ENCODE results near the gene HAO2.

The HAO2 gene

DNA sequence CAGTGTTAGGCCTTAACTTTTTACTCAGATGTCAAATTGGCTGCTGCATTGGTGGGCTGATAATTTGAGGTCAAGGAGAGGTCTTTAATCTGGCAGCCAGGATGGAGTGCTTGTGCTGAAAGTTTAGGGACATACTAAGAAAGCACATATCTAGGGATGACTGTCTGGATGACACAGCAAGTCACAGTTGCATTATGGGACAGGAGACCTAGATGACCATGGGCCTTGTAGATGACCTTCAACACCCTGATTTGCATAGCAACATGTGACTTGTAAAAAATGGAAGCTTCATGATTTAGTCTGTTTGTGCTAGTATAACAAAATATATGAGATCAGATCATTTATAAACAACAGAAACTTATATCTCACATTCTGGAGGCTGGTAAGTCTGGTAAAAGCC is 28.4 kb downstream of the HAO2 start:
- in situ Hi-C loops (cut with HindIII; ENCODE audit: low sequenced_read_pairs), result no loop called here
- DNase-seq (ENCODE audit: low read depth), result no peak
- TF ChIP-seq, protein P1, sequence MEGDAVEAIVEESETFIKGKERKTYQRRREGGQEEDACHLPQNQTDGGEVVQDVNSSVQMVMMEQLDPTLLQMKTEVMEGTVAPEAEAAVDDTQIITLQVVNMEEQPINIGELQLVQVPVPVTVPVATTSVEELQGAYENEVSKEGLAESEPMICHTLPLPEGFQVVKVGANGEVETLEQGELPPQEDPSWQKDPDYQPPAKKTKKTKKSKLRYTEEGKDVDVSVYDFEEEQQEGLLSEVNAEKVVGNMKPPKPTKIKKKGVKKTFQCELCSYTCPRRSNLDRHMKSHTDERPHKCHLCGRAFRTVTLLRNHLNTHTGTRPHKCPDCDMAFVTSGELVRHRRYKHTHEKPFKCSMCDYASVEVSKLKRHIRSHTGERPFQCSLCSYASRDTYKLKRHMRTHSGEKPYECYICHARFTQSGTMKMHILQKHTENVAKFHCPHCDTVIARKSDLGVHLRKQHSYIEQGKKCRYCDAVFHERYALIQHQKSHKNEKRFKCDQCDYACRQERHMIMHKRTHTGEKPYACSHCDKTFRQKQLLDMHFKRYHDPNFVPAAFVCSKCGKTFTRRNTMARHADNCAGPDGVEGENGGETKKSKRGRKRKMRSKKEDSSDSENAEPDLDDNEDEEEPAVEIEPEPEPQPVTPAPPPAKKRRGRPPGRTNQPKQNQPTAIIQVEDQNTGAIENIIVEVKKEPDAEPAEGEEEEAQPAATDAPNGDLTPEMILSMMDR (IDR thresholded peaks at IDR 0.05; ENCODE audit: low read depth, low read length, missing control alignments), result no peak
- no peak overlapping the region for H3K4me3 ChIP-seq (ENCODE audit: low read depth, low read length)

DNA sequence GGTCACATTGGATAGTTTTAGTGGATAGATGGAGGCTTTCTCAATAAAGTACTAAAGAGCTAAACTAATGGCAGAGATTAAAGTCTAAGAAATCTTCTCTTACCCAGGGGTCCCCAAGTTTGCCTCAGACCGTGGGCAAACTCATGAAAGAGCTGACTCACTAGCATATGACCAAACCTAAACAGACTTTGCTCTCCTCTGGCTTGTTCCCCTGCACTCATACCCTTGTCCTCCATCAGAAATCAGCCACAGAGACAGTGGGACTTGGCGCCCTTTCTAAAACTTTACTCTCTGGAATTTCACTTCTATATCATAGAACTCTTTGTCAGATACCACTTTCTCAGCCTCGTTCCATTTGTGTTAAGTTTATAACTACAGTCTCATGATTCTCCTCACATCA is 29.4 kb downstream of the HAO2 start:
- in situ Hi-C loops (cut with HindIII; ENCODE audit: low sequenced_read_pairs), result no loop called here
- no peak for DNase-seq (ENCODE audit: low read depth)
- H3K4me3 ChIP-seq (ENCODE audit: low read depth, low read length), result no peak overlapping the region
- TF ChIP-seq, protein P1 (IDR thresholded peaks at IDR 0.05; ENCODE audit: low read depth, low read length, missing control alignments), result no peak

DNA sequence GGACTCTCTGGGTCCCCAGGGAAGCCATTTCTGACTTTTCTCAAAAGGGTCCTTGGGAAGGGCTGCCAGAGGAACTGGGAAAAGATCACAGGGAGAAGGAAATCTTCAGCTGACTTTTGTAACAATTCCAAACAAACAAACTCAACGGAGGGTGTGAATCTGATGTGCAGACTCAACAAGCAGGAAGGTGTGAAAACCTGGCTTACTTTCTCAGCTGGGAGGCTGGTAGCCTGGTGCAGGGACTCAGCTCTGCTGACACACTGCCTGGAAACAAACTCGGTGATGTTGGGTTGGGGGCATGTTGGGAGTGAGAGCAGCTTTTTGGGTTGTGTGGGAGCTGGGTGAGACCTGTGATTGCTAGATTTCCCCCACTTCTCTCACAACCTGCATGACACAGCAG is 36.2 kb downstream of the HAO2 start:
- H3K4me3 ChIP-seq (ENCODE audit: low read depth, low read length), result no peak overlapping the region
- TF ChIP-seq, protein P1 (IDR thresholded peaks at IDR 0.05; ENCODE audit: low read depth, low read length, missing control alignments), result no peak
- no peak for DNase-seq (ENCODE audit: low read depth)
- in situ Hi-C loops (cut with HindIII; ENCODE audit: low sequenced_read_pairs), result no loop called here

DNA sequence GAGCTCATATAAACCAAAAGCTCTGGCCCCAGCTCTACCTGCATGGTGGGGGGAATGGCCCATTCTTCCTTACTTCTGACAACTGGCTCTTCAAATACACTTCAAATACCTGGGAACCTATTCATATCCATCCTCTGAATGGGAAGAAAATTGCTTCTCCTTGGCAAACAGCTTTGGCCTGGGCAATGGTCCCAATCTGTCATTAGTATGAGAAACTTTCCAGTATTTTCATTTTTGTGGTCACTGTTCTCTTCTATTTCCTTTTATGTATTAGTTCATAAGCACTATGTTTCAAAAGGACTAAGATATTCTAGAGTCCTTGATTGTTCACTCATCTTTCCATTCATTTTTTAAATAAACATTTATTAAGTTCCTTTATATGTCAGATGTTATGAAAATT is 41.1 kb downstream of the HAO2 start:
- in situ Hi-C loops (cut with HindIII; ENCODE audit: low sequenced_read_pairs), result no loop called here
- peak; percentile 46 for DNase-seq (ENCODE audit: low read depth)
- no peak overlapping the region for H3K4me3 ChIP-seq (ENCODE audit: low read depth, low read length)
- TF ChIP-seq, protein P1 (IDR thresholded peaks at IDR 0.05; ENCODE audit: low read depth, low read length, missing control alignments), result no peak

DNA sequence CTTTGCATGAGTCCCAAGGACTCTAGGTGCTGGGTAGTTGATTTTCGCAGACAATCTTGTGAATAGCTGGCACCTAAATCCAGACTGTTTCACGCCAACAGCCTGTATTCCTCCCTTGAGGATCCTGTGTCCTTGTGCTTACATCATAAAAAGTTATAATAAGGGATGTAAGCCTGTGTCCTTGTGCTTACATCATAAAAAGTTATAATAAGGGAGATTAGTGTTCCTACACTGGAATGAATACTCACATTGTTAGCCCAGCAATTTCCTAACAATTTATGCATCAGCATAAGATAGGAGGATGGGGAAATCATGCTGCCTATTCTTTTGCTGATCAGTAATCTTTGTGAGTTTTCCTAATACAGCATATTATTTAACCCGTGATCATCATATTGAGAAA is 42.4 kb downstream of the HAO2 start:
- TF ChIP-seq, protein P1 (IDR thresholded peaks at IDR 0.05; ENCODE audit: low read depth, low read length, missing control alignments), result no peak
- no peak overlapping the region for H3K4me3 ChIP-seq (ENCODE audit: low read depth, low read length)
- no peak for DNase-seq (ENCODE audit: low read depth)
- in situ Hi-C loops (cut with HindIII; ENCODE audit: low sequenced_read_pairs), result no loop called here

DNA sequence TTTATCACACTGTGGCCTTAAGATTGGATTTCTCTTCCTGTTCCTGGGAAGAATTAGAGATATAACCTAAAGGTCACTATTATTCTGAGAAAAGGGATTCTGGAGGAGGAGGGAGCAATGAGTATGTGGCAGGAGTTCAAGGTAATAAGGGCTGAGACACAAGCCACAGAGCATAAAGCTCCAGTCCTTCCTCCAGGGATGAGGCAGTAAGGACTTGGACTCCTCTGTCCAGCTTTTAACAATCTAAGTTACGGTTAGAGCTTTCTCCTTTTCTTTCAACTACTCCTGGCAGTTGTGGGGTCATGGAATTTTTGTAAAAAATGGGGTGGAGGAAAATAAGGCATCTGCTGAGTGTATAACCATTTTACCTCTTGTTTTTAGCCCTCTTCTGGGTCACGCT is 46.4 kb downstream of the HAO2 start, which contains the start of gene HSD3B2:
Gene HSD3B2 (plus strand): TSS at position 201 of the 400 bp plus-strand sequence. CDS start 270 bp downstream, outside the sequence.
- DNase-seq (ENCODE audit: low read depth), result no peak
- TF ChIP-seq, protein P1 (IDR thresholded peaks at IDR 0.05; ENCODE audit: low read depth, low read length, missing control alignments), result no peak
- in situ Hi-C loops (cut with HindIII; ENCODE audit: low sequenced_read_pairs), result no loop called here
- H3K4me3 ChIP-seq (ENCODE audit: low read depth, low read length), result no peak within 1 kb of the TSS
